CD4-positive, alpha-beta T cell (primary cell): Measurements from ENCODE around the gene TPD52L1. TPM values are rescaled to one million over a fixed set of nuclear protein-coding genes. Genes with fewer than 3 reads are reported as not detected.

ENCODE experiments used
- ATAC-seq: fragments of 200-7000 bp; cut with Tn5 transposase; one replicate; pipeline ENCODE4 v1.10.0; 2022; ENCODE audit warnings: mild to moderate bottlenecking; ENCODE audit not compliant: poor library complexity
- CTCF ChIA-PET: fragments of 350-600 bp; sonication (Branson Sonifier 250); formaldehyde crosslinking; loops from one replicate; lab custom pipeline; 2021; ENCODE audit warnings: antibody characterized with exemption, inconsistent platforms; lab: Charles Lee
- POLR2A ChIA-PET: fragments of 350-600 bp; sonication (Branson Sonifier 250); formaldehyde crosslinking; loops from one replicate; lab custom pipeline; 2021; ENCODE audit warnings: antibody characterized with exemption, inconsistent platforms; lab: Charles Lee
- DNase-seq, 14 experiments: peaks; one replicate each; pipeline ENCODE4 v3.0.0-alpha.2; 2013 to 2020; ENCODE audit warnings: mixed read lengths in 2 of 14
- H3K27ac ChIP-seq, 2 donors: one replicate each; pipeline versions ENCODE4 v1.5.1 to v1.7.0; 2013; ENCODE audit warnings: low read length in 2 of 2, low read depth in 1 of 2, mild to moderate bottlenecking in 1 of 2
- H3K27me3 ChIP-seq, 2 experiments: 1 replicate in 1 of 2; 2 replicates in 1 of 2; pipeline versions ENCODE4 v1.6.1 to v1.7.0; 2013; ENCODE audit warnings: low read length in 2 of 2, control low read depth in 1 of 2, mild to moderate bottlenecking in 1 of 2, moderate library complexity in 1 of 2; ENCODE audit not compliant: insufficient read depth in 2 of 2, control insufficient read depth in 1 of 2
- H3K36me3 ChIP-seq: one replicate; pipeline ENCODE4 v1.6.1; 2013; ENCODE audit warnings: low read length, control low read depth; ENCODE audit not compliant: insufficient read depth
- H3K4me1 ChIP-seq: one replicate; pipeline ENCODE4 v1.6.1; 2013; ENCODE audit warnings: low read length, control low read depth; ENCODE audit not compliant: insufficient read depth
- H3K4me3 ChIP-seq: one replicate; pipeline ENCODE4 v1.5.1; 2013; ENCODE audit warnings: mild to moderate bottlenecking, low read length, moderate library complexity
- H3K9me3 ChIP-seq, 2 experiments: 1 replicate in 1 of 2; 2 replicates in 1 of 2; pipeline versions ENCODE4 v1.6.1 to v1.7.0; 2013; ENCODE audit warnings: low read length in 2 of 2, mild to moderate bottlenecking in 2 of 2, control low read depth in 1 of 2, moderate library complexity in 1 of 2; ENCODE audit not compliant: control insufficient read depth in 1 of 2, insufficient read depth in 1 of 2
- H3K27ac Mint-ChIP-seq: one replicate; pipeline ENCODE4 v1.8.0; 2020; ENCODE audit warnings: mixed read lengths
- H3K27me3 Mint-ChIP-seq: one replicate; pipeline ENCODE4 v1.8.0; 2021; ENCODE audit warnings: mixed read lengths
- H3K36me3 Mint-ChIP-seq: one replicate; pipeline ENCODE4 v1.8.0; 2021; ENCODE audit warnings: low read depth, mixed read lengths
- H3K4me1 Mint-ChIP-seq: one replicate; pipeline ENCODE4 v1.8.0; 2021; ENCODE audit warnings: low read depth, mixed read lengths
- H3K4me3 Mint-ChIP-seq: one replicate; pipeline ENCODE4 v1.8.0; 2020; ENCODE audit warnings: mild to moderate bottlenecking, mixed read lengths
- H3K9me3 Mint-ChIP-seq: one replicate; pipeline ENCODE4 v1.8.0; 2020; ENCODE audit warnings: mixed read lengths
- intact Hi-C, 2 experiments: fragments of 100-400 bp; cut with DNase I in 1 of 2; cut with micrococcal nuclease in 1 of 2; formaldehyde crosslinking; loops; one replicate each; pipeline versions ENCODE4 v1.15.1 to v1.9.0; 2023 to 2025; cut with DNase I, micrococcal nuclease
- total RNA-seq, 174 experiments: library from RNA in 2 of 174; stranded (reverse) in 2 of 174; gene quantifications; one replicate each; pipeline ENCODE4 v1.2.3 and lab custom pipeline; 2021 to 2026
- TF ChIP-seq, protein P1 (sequence below): fragments of 200-600 bp; IDR thresholded peaks from one replicate; pipeline ENCODE4 v1.8.0; 2022; ENCODE audit warnings: antibody characterized with exemption, mild to moderate bottlenecking

Gene TPD52L1
- total RNA-seq, 2 experiments from 2014 or later, result not detected

DNA sequence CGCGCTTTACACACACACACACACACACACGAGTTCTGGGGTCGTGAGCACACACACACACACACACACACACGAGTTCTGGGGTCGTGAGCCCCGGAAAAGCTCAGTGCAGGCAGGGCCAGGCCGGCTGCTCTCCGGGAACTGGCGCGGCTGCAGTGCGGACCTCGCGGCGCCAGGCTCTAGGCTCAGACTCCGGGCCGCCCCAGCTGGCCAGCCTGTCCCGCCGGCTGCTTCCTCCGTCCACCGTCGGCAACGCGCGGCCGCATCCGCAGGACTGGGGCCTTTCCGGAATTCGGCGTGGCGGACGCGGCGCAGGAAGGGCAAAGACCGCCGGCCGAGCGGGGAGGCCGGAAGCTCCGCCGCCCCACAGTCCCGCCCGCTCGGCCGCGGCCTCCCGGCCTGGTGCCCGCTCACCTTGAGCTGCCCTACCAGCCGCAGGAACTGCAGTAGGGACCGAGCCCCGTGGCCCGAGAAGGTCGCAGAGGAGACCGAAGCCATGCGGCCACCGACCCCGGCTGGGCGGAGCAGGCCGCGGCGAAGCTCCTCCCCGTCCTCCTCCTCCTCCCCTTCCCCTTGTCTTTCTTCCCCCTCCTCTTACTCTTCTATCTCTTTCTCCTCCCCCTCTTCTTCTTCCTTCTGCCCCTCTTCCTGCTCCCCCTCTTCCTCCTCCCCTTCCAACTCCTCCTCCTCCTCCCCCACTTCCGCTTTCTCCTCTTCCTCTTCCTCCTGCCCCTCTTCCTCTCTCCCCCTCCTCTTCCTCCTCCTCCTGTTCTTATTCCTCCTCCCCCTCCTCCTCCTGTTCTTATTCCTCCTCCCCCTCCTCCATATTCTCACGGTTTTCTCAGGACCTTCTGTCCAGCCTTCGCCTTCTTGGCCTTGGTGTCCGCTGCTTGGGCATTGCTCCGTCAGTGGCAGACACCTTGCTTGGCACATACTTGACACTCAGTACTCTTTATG, 148.1 kb downstream of the TPD52L1 start, which contains the start of gene HDDC2:
Gene HDDC2, minus strand, starts transcription at position 533 of the 957 bp plus-strand sequence. Its CDS starts 35 bp downstream, at position 498.
- H3K36me3 ChIP-seq, result peaks cover 17% of the 10 kb centered on the region
- Mint-ChIP-seq H3K4me3 (peak within 1 kb of the TSS; percentile 91), H3K27me3 (peaks cover 5% of the 10 kb centered on the region), H3K27ac (peak within 1 kb of the TSS; percentile 90), H3K4me1 (peaks cover 64% of the 10 kb centered on the region), H3K36me3 (peaks cover 42% of the 10 kb centered on the region), H3K9me3 (no peaks in the 10 kb centered on the region)
- ChIA-PET CTCF (interaction anchor here (1.0 kb wide), 1 partner anchor 490 kb away, joined by 5 read pairs; the partner anchor contains the start of gene NCOA7), POLR2A (interaction anchor here (1.4 to 6.2 kb wide), 6 partner anchors 9 to 685 kb away, joined by 6 to 44 read pairs (median 11); partner anchors contain the start of genes NCOA7 and TRMT11)
- peak within 1 kb of the TSS; percentile 66 to 70 for H3K27ac ChIP-seq
- intact Hi-C loops, result loop anchor here (5.0 kb wide), 2 partner anchors 686 to 1911 kb away; partner anchors contain the start of gene TRMT11 (in 1 of the 2)
- peaks cover 32% of the 10 kb centered on the region for H3K4me1 ChIP-seq
- DNase-seq (peak in 13 of 14 experiments; percentile 9 to 67 (median 37)), ATAC-seq (peak; percentile 33)
- H3K4me3 ChIP-seq, result peak within 1 kb of the TSS; percentile 64
- H3K9me3 ChIP-seq, result no peaks in the 10 kb centered on the region
- TF ChIP-seq, protein P1, sequence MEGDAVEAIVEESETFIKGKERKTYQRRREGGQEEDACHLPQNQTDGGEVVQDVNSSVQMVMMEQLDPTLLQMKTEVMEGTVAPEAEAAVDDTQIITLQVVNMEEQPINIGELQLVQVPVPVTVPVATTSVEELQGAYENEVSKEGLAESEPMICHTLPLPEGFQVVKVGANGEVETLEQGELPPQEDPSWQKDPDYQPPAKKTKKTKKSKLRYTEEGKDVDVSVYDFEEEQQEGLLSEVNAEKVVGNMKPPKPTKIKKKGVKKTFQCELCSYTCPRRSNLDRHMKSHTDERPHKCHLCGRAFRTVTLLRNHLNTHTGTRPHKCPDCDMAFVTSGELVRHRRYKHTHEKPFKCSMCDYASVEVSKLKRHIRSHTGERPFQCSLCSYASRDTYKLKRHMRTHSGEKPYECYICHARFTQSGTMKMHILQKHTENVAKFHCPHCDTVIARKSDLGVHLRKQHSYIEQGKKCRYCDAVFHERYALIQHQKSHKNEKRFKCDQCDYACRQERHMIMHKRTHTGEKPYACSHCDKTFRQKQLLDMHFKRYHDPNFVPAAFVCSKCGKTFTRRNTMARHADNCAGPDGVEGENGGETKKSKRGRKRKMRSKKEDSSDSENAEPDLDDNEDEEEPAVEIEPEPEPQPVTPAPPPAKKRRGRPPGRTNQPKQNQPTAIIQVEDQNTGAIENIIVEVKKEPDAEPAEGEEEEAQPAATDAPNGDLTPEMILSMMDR, result no peak
- no peaks in the 10 kb centered on the region for H3K27me3 ChIP-seq

DNA sequence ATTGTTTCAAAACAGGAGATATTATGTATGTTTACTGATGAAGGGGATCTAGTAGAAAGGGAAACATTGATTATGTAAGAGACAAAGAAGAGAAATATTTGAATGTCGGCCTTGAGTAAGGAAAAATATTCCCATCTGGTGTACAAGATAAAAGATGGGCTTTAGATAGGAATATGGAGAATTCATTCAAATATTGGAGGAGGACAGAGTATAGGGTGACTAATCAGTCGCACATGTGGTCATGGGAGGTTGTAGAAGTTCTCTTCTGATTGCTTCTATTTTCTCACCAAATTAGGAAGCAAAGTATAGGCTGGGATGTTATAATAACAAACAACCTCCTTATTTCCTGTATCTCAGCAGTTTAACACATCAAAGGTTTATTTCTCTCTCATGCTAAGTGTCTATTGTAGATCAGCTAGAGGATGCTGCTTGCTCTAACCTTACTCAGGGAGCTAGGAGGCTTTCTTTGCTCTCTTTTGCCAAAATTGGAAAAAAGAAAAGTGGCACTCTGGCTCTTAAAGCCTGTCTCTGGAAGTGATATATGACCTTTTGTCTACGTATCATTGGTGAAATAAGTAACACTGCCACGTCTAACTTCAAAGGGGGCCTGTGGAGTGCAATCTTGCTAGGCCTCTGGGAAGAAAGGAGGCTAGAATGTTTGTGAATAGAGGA, 149.4 kb downstream of the TPD52L1 start:
- H3K4me3 ChIP-seq, result no peak overlapping the region
- H3K36me3 ChIP-seq, result peaks cover 6% of the 10 kb centered on the region
- H3K36me3 Mint-ChIP-seq, result peaks cover 32% of the 10 kb centered on the region
- ChIA-PET POLR2A (interaction anchor here (1.5 to 6.2 kb wide), 3 partner anchors 488 to 684 kb away, joined by 5 to 44 read pairs (median 12); partner anchors contain the start of genes NCOA7 and TRMT11), CTCF (no interaction called here)
- H3K27me3 ChIP-seq, result no peaks in the 10 kb centered on the region
- peak overlapping the region; percentile 87 for H3K27ac Mint-ChIP-seq
- intact Hi-C loops, result loop anchor here (5.0 kb wide), 2 partner anchors 684 to 1909 kb away; partner anchors contain the start of gene TRMT11 (in 1 of the 2)
- peak overlapping the region; percentile 89 for H3K4me3 Mint-ChIP-seq
- peaks cover 32% of the 10 kb centered on the region for H3K4me1 ChIP-seq
- H3K9me3 Mint-ChIP-seq, result no peaks in the 10 kb centered on the region
- H3K27ac ChIP-seq, result peak overlapping the region; percentile 66 to 70
- H3K9me3 ChIP-seq, result no peaks in the 10 kb centered on the region
- TF ChIP-seq, protein P1, result no peak
- H3K27me3 Mint-ChIP-seq, result peaks cover 9% of the 10 kb centered on the region
- ATAC-seq, result peak; percentile 89
- DNase-seq, result peak in 4 of 14 experiments; percentile 10 to 65 (median 58)
- H3K4me1 Mint-ChIP-seq, result peaks cover 54% of the 10 kb centered on the region

DNA sequence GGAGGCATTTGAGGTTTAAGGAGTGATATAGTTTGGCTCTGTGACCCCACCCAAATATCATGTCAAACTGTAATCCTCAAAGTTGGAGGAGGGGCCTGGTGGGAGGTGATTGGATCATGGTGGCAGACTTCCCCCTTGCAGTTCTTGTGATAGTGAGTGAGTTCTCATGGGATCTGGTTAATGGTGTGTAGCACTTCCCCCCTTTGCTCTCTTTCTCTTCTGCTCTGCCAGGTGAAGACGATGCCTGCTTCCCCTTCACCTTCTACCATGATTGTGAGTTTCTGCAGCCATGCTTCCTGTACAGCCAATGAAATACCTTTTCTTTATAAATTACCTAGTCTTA, 149.9 kb downstream of the TPD52L1 start:
- Mint-ChIP-seq H3K4me3 (peak overlapping the region; percentile 89), H3K9me3 (no peaks in the 10 kb centered on the region), H3K36me3 (peaks cover 28% of the 10 kb centered on the region), H3K27me3 (peaks cover 12% of the 10 kb centered on the region), H3K27ac (peak overlapping the region; percentile 87), H3K4me1 (peaks cover 49% of the 10 kb centered on the region)
- ChIA-PET POLR2A (interaction anchor here (1.5 to 6.2 kb wide), 2 partner anchors 487 to 683 kb away, joined by 5 to 44 read pairs; partner anchors contain the start of genes NCOA7 and TRMT11), CTCF (no interaction called here)
- DNase-seq, result peak in 2 of 14 experiments; percentile 11
- H3K4me1 ChIP-seq, result peaks cover 32% of the 10 kb centered on the region
- intact Hi-C loops, result loop anchor here (5.0 kb wide), 2 partner anchors 684 to 1909 kb away; partner anchors contain the start of gene TRMT11 (in 1 of the 2)
- peaks cover 2% of the 10 kb centered on the region for H3K36me3 ChIP-seq
- H3K9me3 ChIP-seq, result no peaks in the 10 kb centered on the region
- no peak for ATAC-seq
- TF ChIP-seq, protein P1, result no peak
- H3K4me3 ChIP-seq, result no peak overlapping the region
- peak overlapping the region in 1 of 2 donors; percentile 37 for H3K27ac ChIP-seq
- no peaks in the 10 kb centered on the region for H3K27me3 ChIP-seq
